Neuronal stem cell (in vitro differentiated cells): ENCODE measurements around the gene MAML2.
A peak's percentile ranks its signal among the peaks of the same experiment; 100 is the strongest.

Source experiments
- DNase-seq: peaks from one replicate; pipeline ENCODE4 v3.0.0-alpha.2; 2013; ENCODE audit warnings: low spot score
- H2AFZ ChIP-seq: one replicate; pipeline ENCODE4 v1.6.1; 2013; ENCODE audit warnings: mild to moderate bottlenecking, low read length, inconsistent platforms
- H2AK5ac ChIP-seq: 2 replicates; pipeline ENCODE4 v1.6.1; 2013; ENCODE audit warnings: low read depth, mild to moderate bottlenecking, inconsistent platforms, low read length, moderate library complexity, mixed read lengths
- H2BK120ac ChIP-seq: 2 replicates; pipeline ENCODE4 v1.6.1; 2013; ENCODE audit warnings: low read depth, mild to moderate bottlenecking, inconsistent platforms, low read length, moderate library complexity, mixed read lengths
- H2BK12ac ChIP-seq: one replicate; pipeline ENCODE4 v1.6.1; 2013; ENCODE audit warnings: low read length, inconsistent platforms
- H2BK15ac ChIP-seq: 2 replicates; pipeline ENCODE4 v1.6.1; 2013; ENCODE audit warnings: mild to moderate bottlenecking, low read length, inconsistent platforms, mixed read lengths
- H2BK5ac ChIP-seq: one replicate; pipeline ENCODE4 v1.6.1; 2013; ENCODE audit warnings: inconsistent platforms, mild to moderate bottlenecking, low read length, moderate library complexity
- H3K14ac ChIP-seq: one replicate; pipeline ENCODE4 v1.6.1; 2013; ENCODE audit warnings: low read length, inconsistent platforms
- H3K18ac ChIP-seq: 2 replicates; pipeline ENCODE4 v1.6.1; 2013; ENCODE audit warnings: low read length, inconsistent platforms
- H3K23ac ChIP-seq: 2 replicates; pipeline ENCODE4 v1.6.1; 2013; ENCODE audit warnings: low read depth, mild to moderate bottlenecking, mixed read lengths, low read length, inconsistent platforms; ENCODE audit not compliant: poor library complexity
- H3K27ac ChIP-seq: replicated peaks from 3 replicates; pipeline ENCODE4 v1.5.1; 2013; ENCODE audit warnings: low read length, inconsistent platforms
- H3K27me3 ChIP-seq, 3 experiments: 2 replicates each; pipeline ENCODE4 v1.6.1; 2013; ENCODE audit warnings: low read length in 3 of 3, mild to moderate bottlenecking in 2 of 3, inconsistent platforms in 1 of 3, low read depth in 1 of 3, mixed read lengths in 1 of 3, moderate library complexity in 1 of 3; ENCODE audit not compliant: control insufficient read depth in 3 of 3, insufficient read depth in 3 of 3
- H3K36me3 ChIP-seq, 2 donors: replicated peaks in 1 of 2; 2 replicates each; pipeline ENCODE4 v1.6.1; 2013; ENCODE audit warnings: low read length in 2 of 2; ENCODE audit not compliant: control insufficient read depth in 2 of 2, insufficient read depth in 2 of 2
- H3K4ac ChIP-seq: 2 replicates; pipeline ENCODE4 v1.6.1; 2013; ENCODE audit warnings: inconsistent platforms, mild to moderate bottlenecking, low read length, moderate library complexity
- H3K4me1 ChIP-seq, 2 donors: 1 replicate in 1 of 2; 2 replicates in 1 of 2; pipeline ENCODE4 v1.6.1; 2013; ENCODE audit warnings: low read length in 2 of 2, low read depth in 1 of 2; ENCODE audit not compliant: control insufficient read depth in 2 of 2, insufficient read depth in 1 of 2
- H3K4me2 ChIP-seq: one replicate; pipeline ENCODE4 v1.6.1; 2013; ENCODE audit warnings: mild to moderate bottlenecking, low read length, inconsistent platforms; ENCODE audit not compliant: insufficient read depth, poor library complexity, severe bottlenecking
- H3K4me3 ChIP-seq, 2 donors: 2 replicates each; pipeline ENCODE4 v1.5.1; 2013; ENCODE audit warnings: low read length in 2 of 2, mild to moderate bottlenecking in 2 of 2, inconsistent platforms in 1 of 2, moderate library complexity in 1 of 2
- H3K79me1 ChIP-seq: one replicate; pipeline ENCODE4 v1.6.1; 2013; ENCODE audit warnings: low read depth, mild to moderate bottlenecking, inconsistent platforms, low read length, moderate library complexity
- H3K9ac ChIP-seq: one replicate; pipeline ENCODE4 v1.6.1; 2013; ENCODE audit warnings: mild to moderate bottlenecking, low read depth, low read length, inconsistent platforms; ENCODE audit not compliant: poor library complexity
- H3K9me3 ChIP-seq, 2 donors: replicated peaks in 1 of 2; 2 replicates each; pipeline versions ENCODE3 to v1.6.1; 2013; ENCODE audit warnings: low read length in 2 of 2, mild to moderate bottlenecking in 2 of 2, inconsistent platforms in 1 of 2, low read depth in 1 of 2, mixed read lengths in 1 of 2, moderate library complexity in 1 of 2; ENCODE audit not compliant: control insufficient read depth in 2 of 2, insufficient read depth in 1 of 2
- H4K8ac ChIP-seq: one replicate; pipeline ENCODE4 v1.6.1; 2013; ENCODE audit warnings: low read depth, mild to moderate bottlenecking, inconsistent platforms, low read length, moderate library complexity
- H4K91ac ChIP-seq: one replicate; pipeline ENCODE4 v1.6.1; 2013; ENCODE audit warnings: low read length, low read depth, mild to moderate bottlenecking, inconsistent platforms; ENCODE audit not compliant: poor library complexity
- WGBS, 2 donors: extraction: QIAGEN DNeasy Blood & Tissue Kit; methylation state at CpG; one replicate each; pipeline ENCODE4 v1.1.7; 2013; ENCODE audit warnings: missing lambda C conversion rate in 2 of 2, mixed read lengths in 1 of 2; ENCODE audit not compliant: insufficient read length in 2 of 2, insufficient replicate concordance in 1 of 2; ENCODE audit errors: extremely low coverage in 2 of 2; 5-methylcytosine and 5-hydroxymethylcytosine counted together

MAML2 gene

GRCh38 chr11:96156379-96156722 lies 186.6 kb downstream of the MAML2 start:
- no peak overlapping the region for H2BK15ac ChIP-seq
- H3K9ac ChIP-seq: no peak overlapping the region
- H3K4me2 ChIP-seq: no peak overlapping the region
- H2BK12ac ChIP-seq: no peak overlapping the region
- H3K9me3 ChIP-seq: no peaks in the 10 kb centered on the region
- no peak overlapping the region for H2AK5ac ChIP-seq
- H3K14ac ChIP-seq: no peak overlapping the region
- peak overlapping the region; percentile 49 for H3K18ac ChIP-seq
- DNase-seq: no peak
- no peak overlapping the region for H3K23ac ChIP-seq
- no peak overlapping the region for H4K91ac ChIP-seq
- no peak overlapping the region for H4K8ac ChIP-seq
- no peak overlapping the region for H3K4ac ChIP-seq
- peaks cover 17 to 34% of the 10 kb centered on the region in 2 donors for H3K4me1 ChIP-seq
- no peaks in the 10 kb centered on the region for H3K36me3 ChIP-seq
- no peak overlapping the region for H2BK5ac ChIP-seq
- H3K27me3 ChIP-seq: no peaks in the 10 kb centered on the region
- H3K79me1 ChIP-seq: no peaks in the 10 kb centered on the region
- no peak overlapping the region for H3K27ac ChIP-seq
- no peak overlapping the region for H2AFZ ChIP-seq
- no peak overlapping the region for H2BK120ac ChIP-seq
- WGBS, 2 donors: no CpG with 5 or more reads among the region's 3 CpGs
- H3K4me3 ChIP-seq: no peak overlapping the region

DNA sequence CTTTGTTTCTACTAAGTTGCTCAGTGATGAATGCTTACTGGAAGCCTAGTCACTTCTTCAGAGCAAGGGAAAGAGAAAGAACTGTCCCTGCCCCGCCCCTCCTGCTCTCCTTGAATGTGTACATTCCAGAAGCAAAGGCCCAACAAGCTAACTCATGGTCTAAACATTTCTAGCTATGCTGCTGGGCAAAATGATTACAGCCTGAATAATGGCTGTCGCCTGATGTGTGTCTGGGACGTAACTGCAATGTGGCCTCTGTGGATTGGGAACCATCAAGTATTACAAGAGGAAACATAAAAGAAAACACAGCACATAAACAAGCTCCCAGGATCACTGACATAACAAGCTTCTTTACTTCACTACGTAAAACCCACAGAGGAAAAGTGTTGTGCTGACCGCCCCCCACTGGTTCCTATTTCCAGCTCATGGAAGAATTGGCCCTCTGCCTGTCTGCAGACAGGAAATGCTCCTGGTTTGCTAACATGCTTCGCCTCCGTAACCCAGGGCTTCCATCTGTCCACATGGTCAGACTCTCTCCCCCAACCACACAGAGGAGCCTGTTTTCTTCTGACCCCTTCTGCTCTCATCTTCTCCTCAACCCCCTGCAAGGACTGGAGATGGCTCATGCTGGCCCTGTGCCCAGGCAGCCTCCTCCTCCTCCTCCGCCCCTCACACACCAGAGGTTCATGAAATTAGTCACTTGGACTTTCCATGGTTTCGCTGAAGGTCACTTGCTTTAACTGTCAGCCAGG lies 187.2 kb downstream of the MAML2 start:
- peak overlapping the region; percentile 49 for H3K18ac ChIP-seq
- H3K4me2 ChIP-seq: no peak overlapping the region
- no peaks in the 10 kb centered on the region for H3K27me3 ChIP-seq
- H4K8ac ChIP-seq: no peak overlapping the region
- H3K79me1 ChIP-seq: no peaks in the 10 kb centered on the region
- no peak overlapping the region for H3K9ac ChIP-seq
- peak overlapping the region; percentile 53 for H2AFZ ChIP-seq
- no peak overlapping the region for H2BK15ac ChIP-seq
- H3K4me1 ChIP-seq: peaks cover 15 to 33% of the 10 kb centered on the region in 2 donors
- H3K4ac ChIP-seq: no peak overlapping the region
- H2BK12ac ChIP-seq: no peak overlapping the region
- no peaks in the 10 kb centered on the region for H3K9me3 ChIP-seq
- no CpG with 5 or more reads among the region's 9 CpGs for WGBS, 2 donors
- DNase-seq: no peak
- no peak overlapping the region for H3K4me3 ChIP-seq
- no peak overlapping the region for H3K23ac ChIP-seq
- no peak overlapping the region for H2AK5ac ChIP-seq
- no peaks in the 10 kb centered on the region for H3K36me3 ChIP-seq
- no peak overlapping the region for H2BK120ac ChIP-seq
- H4K91ac ChIP-seq: no peak overlapping the region
- no peak overlapping the region for H3K27ac ChIP-seq
- no peak overlapping the region for H3K14ac ChIP-seq
- H2BK5ac ChIP-seq: no peak overlapping the region

GRCh38 chr11:96154802-96155520 lies 188.0 kb downstream of the MAML2 start:
- no peak overlapping the region for H3K14ac ChIP-seq
- no peak overlapping the region for H2AK5ac ChIP-seq
- H3K27ac ChIP-seq: no peak overlapping the region
- H4K91ac ChIP-seq: no peak overlapping the region
- no peak overlapping the region for H3K18ac ChIP-seq
- H3K9me3 ChIP-seq: no peaks in the 10 kb centered on the region
- H2BK15ac ChIP-seq: no peak overlapping the region
- no peak overlapping the region for H3K23ac ChIP-seq
- H4K8ac ChIP-seq: no peak overlapping the region
- H3K4me3 ChIP-seq: no peak overlapping the region
- no peak overlapping the region for H3K4ac ChIP-seq
- H2BK120ac ChIP-seq: no peak overlapping the region
- no peaks in the 10 kb centered on the region for H3K36me3 ChIP-seq
- H3K4me1 ChIP-seq: peaks cover 14 to 33% of the 10 kb centered on the region in 2 donors
- H2AFZ ChIP-seq: no peak overlapping the region
- H3K9ac ChIP-seq: no peak overlapping the region
- H3K79me1 ChIP-seq: no peaks in the 10 kb centered on the region
- H2BK5ac ChIP-seq: no peak overlapping the region
- no peak for DNase-seq
- H2BK12ac ChIP-seq: no peak overlapping the region
- no peaks in the 10 kb centered on the region for H3K27me3 ChIP-seq
- no CpG with 5 or more reads among the region's 7 CpGs for WGBS, 2 donors
- no peak overlapping the region for H3K4me2 ChIP-seq

- WGBS, 2 donors: no CpG with 5 or more reads among the region's 1 CpG
- H3K4me1 ChIP-seq: peaks cover 17 to 45% of the 10 kb centered on the region in 2 donors
Measured at GRCh38 chr11:96152623-96153022, 190.4 kb downstream of the MAML2 start.

More at GRCh38 chr11:96152623-96153022, 190.4 kb downstream of the MAML2 start:
- no peak overlapping the region for H2BK120ac ChIP-seq
- H3K79me1 ChIP-seq: no peaks in the 10 kb centered on the region
- no peak overlapping the region for H2BK5ac ChIP-seq
- H2AK5ac ChIP-seq: no peak overlapping the region
- no peak overlapping the region for H3K27ac ChIP-seq
- no peak overlapping the region for H3K18ac ChIP-seq
- H3K4ac ChIP-seq: no peak overlapping the region
- H3K9me3 ChIP-seq: no peaks in the 10 kb centered on the region
- no peak overlapping the region for H2BK15ac ChIP-seq
- no peak overlapping the region for H2BK12ac ChIP-seq
- H4K91ac ChIP-seq: no peak overlapping the region
- no peak overlapping the region for H3K4me3 ChIP-seq
- no peak overlapping the region for H3K14ac ChIP-seq
- DNase-seq: no peak
- H3K23ac ChIP-seq: no peak overlapping the region
- no peak overlapping the region for H4K8ac ChIP-seq
- no peak overlapping the region for H3K4me2 ChIP-seq
- peak overlapping the region; percentile 31 for H2AFZ ChIP-seq
- no peak overlapping the region for H3K9ac ChIP-seq
- no peaks in the 10 kb centered on the region for H3K36me3 ChIP-seq
- H3K27me3 ChIP-seq: no peaks in the 10 kb centered on the region
